IMR-90 (cell line): ENCODE data around the gene CYB561A3. TPM values are rescaled to one million over a fixed set of nuclear protein-coding genes. Genes with fewer than 3 reads are reported as not detected.

Experiments
- ATAC-seq: fragments of 200-7000 bp; cut with Tn5 transposase; 2 replicates; pipeline ENCODE4 v1.9.1; 2020; ENCODE audit warnings: low read depth, mild to moderate bottlenecking, moderate library complexity
- BruUV-seq: library from RNA; stranded (reverse); fragments of 400-500 nt; replicated peaks from 2 replicates; lab custom pipeline; 2021; lab: Mats Ljungman, UMichigan
- CTCF ChIA-PET: fragments of 300-600 bp; formaldehyde crosslinking; extraction: SDS; loops from one replicate; lab custom pipeline; 2021; ENCODE audit warnings: antibody characterized with exemption; lab: Yijun Ruan, JAX
- POLR2A ChIA-PET: fragments of 300-600 bp; sonication (Branson Sonifier 250); formaldehyde crosslinking; loops from one replicate; lab custom pipeline; 2022; ENCODE audit warnings: antibody characterized with exemption; ENCODE audit not compliant: unreplicated experiment; lab: Charles Lee
- DNase-seq: peaks from one replicate; pipeline ENCODE4 v3.0.0; 2013
- H2AFZ ChIP-seq: replicated peaks from 2 replicates; pipeline ENCODE3; 2013; ENCODE audit warnings: low read length, mild to moderate bottlenecking; ENCODE audit not compliant: poor library complexity
- H2AK5ac ChIP-seq: 2 replicates; pipeline ENCODE4 v1.6.1; 2013; ENCODE audit warnings: low read depth, low read length, inconsistent platforms
- H2AK9ac ChIP-seq: replicated peaks from 2 replicates; pipeline ENCODE3; 2013; ENCODE audit warnings: mild to moderate bottlenecking, low read depth, low read length, moderate library complexity; ENCODE audit not compliant: poor library complexity
- H2BK120ac ChIP-seq: 2 replicates; pipeline ENCODE4 v1.6.1; 2013; ENCODE audit warnings: low read depth, low read length, inconsistent platforms
- H2BK15ac ChIP-seq: 3 replicates; pipeline ENCODE4 v1.6.1; 2013; ENCODE audit warnings: low read depth, low read length, inconsistent platforms
- H2BK20ac ChIP-seq: 2 replicates; pipeline ENCODE4 v1.6.1; 2013; ENCODE audit warnings: low read depth, mild to moderate bottlenecking, inconsistent platforms, low read length, moderate library complexity
- H2BK5ac ChIP-seq: 2 replicates; pipeline ENCODE4 v1.6.1; 2013; ENCODE audit warnings: mild to moderate bottlenecking, low read depth, low read length, inconsistent platforms; ENCODE audit not compliant: poor library complexity, severe bottlenecking
- H3K14ac ChIP-seq: replicated peaks from 2 replicates; pipeline ENCODE4 v1.6.1; 2013; ENCODE audit warnings: low read depth, low read length, inconsistent platforms
- H3K18ac ChIP-seq: 2 replicates; pipeline ENCODE4 v1.6.1; 2013; ENCODE audit warnings: low read depth, low read length, control low read depth
- H3K23ac ChIP-seq: 2 replicates; pipeline ENCODE4 v1.6.1; 2013; ENCODE audit warnings: low read depth, low read length, inconsistent platforms
- H3K27ac ChIP-seq: 2 replicates; pipeline ENCODE4 v1.5.1; 2013; ENCODE audit warnings: mild to moderate bottlenecking, control low read depth, low read length; ENCODE audit not compliant: insufficient read depth
- H3K27me3 ChIP-seq: 2 replicates; pipeline ENCODE4 v1.6.1; 2013; ENCODE audit warnings: low read length; ENCODE audit not compliant: control insufficient read depth, insufficient read depth
- H3K36me3 ChIP-seq: 2 replicates; pipeline ENCODE4 v1.6.1; 2013; ENCODE audit warnings: low read length, mixed read lengths; ENCODE audit not compliant: control insufficient read depth, insufficient read depth
- H3K4ac ChIP-seq: 2 replicates; pipeline ENCODE4 v1.6.1; 2013; ENCODE audit warnings: low read depth, low read length, inconsistent platforms
- H3K4me1 ChIP-seq: 2 replicates; pipeline ENCODE4 v1.6.1; 2013; ENCODE audit warnings: low read length, mixed read lengths; ENCODE audit not compliant: control insufficient read depth, insufficient read depth
- H3K4me2 ChIP-seq: 2 replicates; pipeline ENCODE4 v1.6.1; 2013; ENCODE audit warnings: low read depth, mild to moderate bottlenecking, control low read depth, low read length, moderate library complexity
- H3K4me3 ChIP-seq: 2 replicates; pipeline ENCODE4 v1.5.1; 2013; ENCODE audit warnings: low read depth, mild to moderate bottlenecking, control low read depth, low read length, moderate library complexity; ENCODE audit not compliant: insufficient read depth
- H3K56ac ChIP-seq: 2 replicates; pipeline ENCODE4 v1.6.1; 2013; ENCODE audit warnings: low read length, inconsistent platforms; ENCODE audit not compliant: insufficient read depth; ENCODE audit errors: extremely low read depth
- H3K79me1 ChIP-seq, 2 experiments: 2 replicates each; pipeline ENCODE4 v1.6.1; 2013; ENCODE audit warnings: low read length in 2 of 2, inconsistent platforms in 1 of 2, low read depth in 1 of 2
- H3K9ac ChIP-seq: 2 replicates; pipeline ENCODE4 v1.6.1; 2013; ENCODE audit warnings: low read depth, low read length, control low read depth
- H3K9me1 ChIP-seq: 2 replicates; pipeline ENCODE4 v1.6.1; 2013; ENCODE audit warnings: low read length, inconsistent platforms; ENCODE audit not compliant: insufficient read depth
- H3K9me3 ChIP-seq: 2 replicates; pipeline ENCODE4 v1.6.1; 2013; ENCODE audit warnings: low read length; ENCODE audit not compliant: control insufficient read depth, insufficient read depth
- H4K20me1 ChIP-seq: 2 replicates; pipeline ENCODE4 v1.6.1; 2013; ENCODE audit warnings: low read length, inconsistent platforms; ENCODE audit not compliant: insufficient read depth
- H4K5ac ChIP-seq: 2 replicates; pipeline ENCODE4 v1.6.1; 2013; ENCODE audit warnings: mild to moderate bottlenecking, low read depth, low read length, control low read depth
- H4K8ac ChIP-seq, 2 experiments: 2 replicates each; pipeline ENCODE4 v1.6.1; 2013; ENCODE audit warnings: low read depth in 2 of 2, low read length in 2 of 2, control low read depth in 1 of 2, inconsistent platforms in 1 of 2
- H4K91ac ChIP-seq: 2 replicates; pipeline ENCODE4 v1.6.1; 2013; ENCODE audit warnings: low read depth, low read length, inconsistent platforms; ENCODE audit not compliant: insufficient read depth
- CEBPB ChIP-seq: IDR thresholded peaks from 2 replicates; pipeline ENCODE4 v1.6.1; 2012; ENCODE audit warnings: low read depth, low read length, improper control_type of control experiment
- ELK1 ChIP-seq: fragments of 150-350 bp; IDR thresholded peaks from 2 replicates; pipeline ENCODE4 v1.6.1; 2016; ENCODE audit warnings: low read depth, mild to moderate bottlenecking, low read length, moderate library complexity, borderline replicate concordance
- FOS ChIP-seq: fragments of 150-350 bp; IDR thresholded peaks from 2 replicates; pipeline ENCODE4 v1.6.1; 2016; ENCODE audit warnings: low read depth, low read length
- MAFK ChIP-seq: IDR thresholded peaks from 2 replicates; pipeline ENCODE4 v1.6.1; 2012; ENCODE audit warnings: low read depth, low read length, improper control_type of control experiment
- MXI1 ChIP-seq: IDR thresholded peaks from 2 replicates; pipeline ENCODE4 v1.6.1; 2012; ENCODE audit warnings: low read depth, mild to moderate bottlenecking, low read length, moderate library complexity, borderline replicate concordance
- NFE2L2 ChIP-seq: fragments of 150-350 bp; IDR thresholded peaks from 2 replicates; pipeline ENCODE4 v1.6.1; 2016; ENCODE audit warnings: low read depth, mild to moderate bottlenecking, low read length
- POLR2A ChIP-seq: IDR thresholded peaks from 2 replicates; pipeline ENCODE4 v1.6.1; 2012; ENCODE audit warnings: mild to moderate bottlenecking, low read depth, low read length
- RAD21 ChIP-seq: IDR thresholded peaks from 2 replicates; pipeline ENCODE4 v1.6.1; 2012; ENCODE audit warnings: low read length, improper control_type of control experiment
- USF2 ChIP-seq: fragments of 150-350 bp; IDR thresholded peaks from 2 replicates; pipeline ENCODE4 v1.6.1; 2017; ENCODE audit warnings: mild to moderate bottlenecking, antibody characterized with exemption, low read length, low read depth
- WGBS, 2 experiments: methylation state at CpG; one replicate each; pipeline versions ENCODE4 v1.1.5 to v1.1.7; 2013; ENCODE audit warnings: missing lambda C conversion rate in 2 of 2; ENCODE audit not compliant: insufficient read length in 1 of 2; ENCODE audit errors: extremely low coverage in 2 of 2; 5-methylcytosine and 5-hydroxymethylcytosine counted together
- dilution Hi-C: fragments of 300-500 bp; cut with HindIII; formaldehyde crosslinking; loops from one replicate; pipeline ENCODE4 v1.14.3; 2018; ENCODE audit warnings: low sequenced_read_pairs; ENCODE audit not compliant: unreplicated experiment
- in situ Hi-C: fragments of 300-500 bp; cut with MboI; formaldehyde crosslinking; loops from 3 replicates; pipeline ENCODE4 v1.14.3; 2019; ENCODE audit warnings: low sequenced_read_pairs, inconsistent platforms, mixed read lengths
- intact Hi-C: fragments of 100-400 bp; cut with micrococcal nuclease; formaldehyde crosslinking; loops from 2 replicates; pipeline ENCODE4 v1.10.0; 2022
- polyA plus RNA-seq, 3 experiments: library from polyadenylated mRNA; depleted of rRNA; stranded (reverse); fragments of >200 nt; gene quantifications; 2 replicates each; pipeline ENCODE4 v1.2.3, GENCODE V29; 2012; ENCODE audit warnings: low replicate concordance in 1 of 3
- total RNA-seq: library from RNA; depleted of rRNA; stranded (reverse); fragments of >200 nt; gene quantifications from 2 replicates; pipeline ENCODE4 v1.2.3, GENCODE V29; 2012

CYB561A3 gene
- total and polyA plus RNA-seq, 2 of the 4 experiments (the other 2 are of a cell fraction), result 13.6 to 39.2 TPM

- no peak overlapping the region for H4K5ac ChIP-seq
- no peak overlapping the region for H3K4me3 ChIP-seq
- no peak overlapping the region for H3K4ac ChIP-seq
- ChIA-PET POLR2A (no interaction called here), CTCF (no interaction called here)
- dilution Hi-C loops (no loop called here), in situ Hi-C loops (no loop called here), intact Hi-C loops (no loop called here)
- no TSS peak for BruUV-seq
- H2AFZ ChIP-seq, result no peak overlapping the region
- H3K9me3 ChIP-seq, result 0 out of 2 replicates have a peak, but pooled peaks cover 2% of the 10 kb centered on the region
- H2BK120ac ChIP-seq, result no peak overlapping the region
- H4K20me1 ChIP-seq, result no peaks in the 10 kb centered on the region
- no peak overlapping the region for H3K27ac ChIP-seq
- peaks cover under 1% of the 10 kb centered on the region; the same call in 1 of the 2 replicates for H3K9me1 ChIP-seq
- H3K27me3 ChIP-seq, result no peaks in the 10 kb centered on the region
- no peak overlapping the region for H2BK15ac ChIP-seq
- H2BK5ac ChIP-seq, result no peak overlapping the region
- H4K91ac ChIP-seq, result no peak overlapping the region
- TF ChIP-seq FOS (no peak), RAD21 (no peak), ELK1 (no peak), NFE2L2 (no peak), USF2 (no peak), POLR2A (no peak), CEBPB (no peak), MAFK (no peak), MXI1 (no peak)
- WGBS, 2 experiments, result 100% methylated on average over 1 of the region's 8 CpGs; no CpG with 5 or more reads in 1 of the 2 experiments
- no peak overlapping the region for H3K14ac ChIP-seq
- peaks cover 6 to 14% of the 10 kb centered on the region in 2 experiments; a peak in 3 of 4 replicates for H3K79me1 ChIP-seq
- H3K56ac ChIP-seq, result no peak overlapping the region
- H2AK9ac ChIP-seq, result no peak overlapping the region
- H2AK5ac ChIP-seq, result no peak overlapping the region
- no peak overlapping the region for H4K8ac ChIP-seq
- peaks cover 14% of the 10 kb centered on the region for H3K36me3 ChIP-seq
- H2BK20ac ChIP-seq, result no peak overlapping the region
- DNase-seq (no peak), ATAC-seq (no peak)
- H3K18ac ChIP-seq, result no peak overlapping the region
- H3K4me1 ChIP-seq, result peaks cover 9% of the 10 kb centered on the region
- no peak overlapping the region for H3K23ac ChIP-seq
- no peak overlapping the region for H3K9ac ChIP-seq
- no peak overlapping the region for H3K4me2 ChIP-seq
Observed at GRCh38 chr11:61372659-61373420, 11.2 kb upstream of the CYB561A3 start.
